ENCODE results near the gene HOXC6. TPM values are rescaled to one million over a fixed set of nuclear protein-coding genes. Genes with fewer than 3 reads are reported as not detected.

Gene HOXC6
- total and polyA plus RNA-seq, 5 donors: 0.34 to 0.65 (median 0.45) TPM; not detected in 1

DNA sequence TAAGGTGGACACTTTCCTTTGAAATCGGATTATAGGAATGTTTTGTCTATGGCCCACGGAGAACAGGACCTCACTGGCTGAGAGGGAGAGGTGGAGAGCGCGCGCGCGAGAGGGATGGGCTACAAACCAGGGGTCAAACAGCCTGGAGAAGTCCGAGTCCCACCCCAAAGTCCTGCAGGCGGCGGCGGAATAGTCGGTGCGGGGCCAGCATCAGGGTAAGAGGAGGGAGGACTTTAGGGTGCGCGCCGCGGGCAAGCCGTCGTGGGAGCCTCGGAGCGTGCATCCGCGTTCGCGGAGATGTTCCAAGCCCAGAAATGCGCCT is 22.7 kb upstream of the HOXC6 start:
- intact Hi-C loops (cut with DNase I): loop anchor here in 1 of 4 donors (5.0 kb wide), 1 partner anchor 197 kb away; no protein-coding TSS in a partner anchor
- Histone ChIP-seq H3K27me3 (ENCODE audit: control insufficient read depth, insufficient read depth) (no peaks in the 10 kb centered on the region), H3K4me3 (ENCODE audit: low read length) (no peak overlapping the region), H3K4me1 (ENCODE audit: control insufficient read depth, insufficient read depth, low read length) (peaks cover 2% of the 10 kb centered on the region), H3K27ac (ENCODE audit: low read length) (no peak overlapping the region), H3K9me3 (ENCODE audit: control insufficient read depth, low read length) (no peaks in the 10 kb centered on the region)
- ATAC-seq (no peak), DNase-seq (no peak)
- WGBS: 9% methylated on average over 26 of the region's 26 CpGs

DNA sequence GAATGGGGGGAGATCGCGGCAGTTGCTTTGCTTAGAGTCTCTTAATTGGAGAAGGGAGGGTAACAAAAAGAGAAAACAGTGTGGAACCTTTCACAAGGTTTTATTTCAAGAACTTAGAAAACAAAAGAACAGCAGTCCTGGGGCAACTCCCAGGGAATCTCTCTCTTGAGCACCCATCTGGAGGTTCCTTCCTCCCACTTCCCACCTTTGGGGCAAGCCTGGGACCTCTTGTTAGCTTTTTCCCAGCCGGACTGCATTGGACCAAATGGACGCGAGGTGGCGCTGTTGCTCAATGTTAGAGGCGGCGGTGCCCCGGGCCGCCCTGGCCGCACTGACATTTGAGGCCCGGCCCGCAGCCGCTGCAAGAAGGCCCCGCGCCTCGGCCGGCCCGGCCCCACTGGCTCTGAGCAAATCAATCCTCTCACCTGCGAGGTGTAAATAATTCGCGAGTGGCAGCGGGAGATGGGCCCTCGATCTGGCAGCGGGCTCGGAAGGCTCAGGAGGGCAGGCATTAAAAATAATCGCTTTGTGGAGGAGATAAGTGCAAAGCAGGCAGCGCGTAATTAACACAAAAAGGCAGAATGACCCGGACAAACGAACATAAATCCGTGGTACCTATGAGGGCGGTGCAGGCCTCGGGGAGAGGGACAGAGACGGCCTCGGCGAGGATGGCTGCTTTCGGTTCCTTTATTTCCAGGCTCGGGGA is 22.2 kb upstream of the HOXC6 start:
- intact Hi-C loops (cut with DNase I): loop anchor here in 3 of 4 donors (2.0 to 5.0 kb wide), 2 partner anchors 195 to 196 kb away; no protein-coding TSS in a partner anchor
- peak; percentile 86 to 91 for ATAC-seq
- Histone ChIP-seq H3K27ac (ENCODE audit: low read length) (no peak overlapping the region), H3K27me3 (ENCODE audit: control insufficient read depth, insufficient read depth) (no peaks in the 10 kb centered on the region), H3K9me3 (ENCODE audit: control insufficient read depth, low read length) (no peaks in the 10 kb centered on the region), H3K4me3 (ENCODE audit: low read length) (peak overlapping the region; percentile 50), H3K4me1 (ENCODE audit: control insufficient read depth, insufficient read depth, low read length) (peaks cover 2% of the 10 kb centered on the region)
- 8% methylated on average over 39 of the region's 39 CpGs for WGBS
- DNase-seq: peak; percentile 83 to 95 (median 94)

DNA sequence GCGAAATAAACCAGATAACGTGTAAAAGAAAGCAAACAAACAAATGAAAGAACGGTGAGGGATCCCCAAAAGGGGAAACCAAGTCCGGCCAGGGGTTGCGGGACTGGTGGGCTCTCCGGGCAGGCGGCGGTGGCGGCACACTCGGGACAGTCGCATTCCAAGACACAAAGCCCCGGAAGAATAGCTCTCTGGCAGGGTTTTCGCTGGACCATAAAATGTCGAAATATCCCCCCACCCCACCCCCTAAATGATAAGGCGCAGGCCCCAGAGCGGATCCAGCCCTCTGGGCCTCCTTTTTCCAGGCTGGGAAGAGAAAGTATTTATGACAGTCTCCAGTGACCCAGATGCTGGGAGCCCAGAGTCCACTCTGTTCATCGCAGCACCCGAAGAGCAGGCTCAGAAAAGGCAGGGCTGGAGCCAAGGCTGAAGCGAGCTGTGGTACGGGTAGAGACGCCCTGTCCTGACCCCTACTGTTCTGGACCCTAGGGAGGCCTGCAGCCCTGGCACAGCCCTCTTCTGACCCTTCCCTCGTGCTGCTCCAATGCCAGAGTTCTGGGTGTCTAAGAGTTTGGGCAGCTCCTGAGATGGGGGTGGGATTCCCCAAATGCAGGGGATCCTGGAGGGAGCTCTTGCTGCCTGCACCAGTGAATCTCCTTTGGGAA is 21.6 kb upstream of the HOXC6 start:
- no peak for ATAC-seq
- no peaks in the 10 kb centered on the region for H3K9me3 ChIP-seq (ENCODE audit: control insufficient read depth, low read length)
- peak overlapping the region; percentile 50 for H3K4me3 ChIP-seq (ENCODE audit: low read length)
- DNase-seq: no peak
- H3K27me3 ChIP-seq (ENCODE audit: control insufficient read depth, insufficient read depth): no peaks in the 10 kb centered on the region
- intact Hi-C loops (cut with DNase I): loop anchor here in 3 of 4 donors (2.0 to 5.0 kb wide), 2 partner anchors 194 to 196 kb away; no protein-coding TSS in a partner anchor
- H3K27ac ChIP-seq (ENCODE audit: low read length): no peak overlapping the region
- WGBS: 28% methylated on average over 22 of the region's 22 CpGs
- peaks cover 2% of the 10 kb centered on the region for H3K4me1 ChIP-seq (ENCODE audit: control insufficient read depth, insufficient read depth, low read length)

DNA sequence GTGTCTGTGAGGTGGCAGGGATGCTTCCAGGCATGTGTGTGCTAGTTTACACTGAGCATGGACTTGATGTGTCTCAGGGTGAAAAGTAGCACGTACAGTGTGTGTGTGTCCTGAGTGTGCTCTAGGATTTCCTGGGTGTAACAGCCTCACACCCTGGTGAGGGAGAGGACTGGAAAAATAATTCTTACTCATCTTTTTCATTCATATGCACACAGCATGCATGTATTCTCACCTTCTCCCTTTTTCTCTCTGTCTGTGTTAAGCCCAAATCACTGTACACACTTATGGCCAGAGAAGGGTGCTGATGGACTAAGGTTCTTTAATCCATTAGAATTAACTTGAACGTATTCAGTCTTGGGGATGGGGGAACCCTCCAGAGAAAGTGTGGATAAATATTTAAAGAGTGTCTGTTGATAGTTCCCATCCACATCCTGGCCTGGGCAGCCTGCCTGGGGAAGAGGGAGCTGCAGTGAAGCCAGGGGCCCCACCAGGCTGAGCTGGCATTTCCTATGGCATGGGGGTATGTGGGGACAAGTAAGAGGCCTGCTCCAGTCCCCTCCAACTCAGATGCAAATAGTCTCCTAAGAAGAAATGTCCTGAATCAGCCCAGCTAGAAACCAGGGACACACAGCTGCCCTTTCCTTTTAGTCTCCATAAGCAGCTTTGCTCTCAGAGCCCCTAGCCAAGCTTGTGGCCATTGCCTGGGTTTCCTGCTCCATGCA is 20.5 kb upstream of the HOXC6 start:
- WGBS: 50% methylated on average over 2 of the region's 2 CpGs
- Histone ChIP-seq H3K27me3 (ENCODE audit: control insufficient read depth, insufficient read depth) (no peaks in the 10 kb centered on the region), H3K4me3 (ENCODE audit: low read length) (no peak overlapping the region), H3K4me1 (ENCODE audit: control insufficient read depth, insufficient read depth, low read length) (peaks cover 2% of the 10 kb centered on the region), H3K27ac (ENCODE audit: low read length) (no peak overlapping the region), H3K9me3 (ENCODE audit: control insufficient read depth, low read length) (no peaks in the 10 kb centered on the region)
- intact Hi-C loops (cut with DNase I): loop anchor here (2.0 to 5.0 kb wide), 2 partner anchors 193 to 195 kb away; no protein-coding TSS in a partner anchor
- ATAC-seq (no peak), DNase-seq (no peak)

DNA sequence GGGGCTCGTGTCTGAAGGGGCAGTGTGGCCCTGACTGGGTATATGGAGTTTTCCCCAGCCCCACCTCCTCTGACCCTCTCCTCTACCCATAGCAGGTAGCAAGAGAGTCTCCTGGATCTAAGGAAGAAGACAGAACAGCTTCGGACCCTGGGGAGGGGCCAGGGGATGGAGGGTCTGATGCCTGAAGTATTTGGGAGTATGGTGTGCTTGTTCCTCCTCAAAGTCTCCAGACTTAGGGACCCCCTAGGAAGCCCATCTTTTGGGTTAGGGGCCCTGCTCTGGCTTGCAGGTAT is 20.0 kb upstream of the HOXC6 start:
- Histone ChIP-seq H3K4me3 (ENCODE audit: low read length) (no peak overlapping the region), H3K9me3 (ENCODE audit: control insufficient read depth, low read length) (no peaks in the 10 kb centered on the region), H3K27ac (ENCODE audit: low read length) (no peak overlapping the region), H3K27me3 (ENCODE audit: control insufficient read depth, insufficient read depth) (no peaks in the 10 kb centered on the region), H3K4me1 (ENCODE audit: control insufficient read depth, insufficient read depth, low read length) (peaks cover 2% of the 10 kb centered on the region)
- DNase-seq (no peak), ATAC-seq (no peak)
- intact Hi-C loops (cut with DNase I): loop anchor here in 2 of 4 donors (2.0 to 5.0 kb wide), 2 partner anchors 193 to 194 kb away; no protein-coding TSS in a partner anchor
- 18% methylated on average over 2 of the region's 2 CpGs for WGBS

DNA sequence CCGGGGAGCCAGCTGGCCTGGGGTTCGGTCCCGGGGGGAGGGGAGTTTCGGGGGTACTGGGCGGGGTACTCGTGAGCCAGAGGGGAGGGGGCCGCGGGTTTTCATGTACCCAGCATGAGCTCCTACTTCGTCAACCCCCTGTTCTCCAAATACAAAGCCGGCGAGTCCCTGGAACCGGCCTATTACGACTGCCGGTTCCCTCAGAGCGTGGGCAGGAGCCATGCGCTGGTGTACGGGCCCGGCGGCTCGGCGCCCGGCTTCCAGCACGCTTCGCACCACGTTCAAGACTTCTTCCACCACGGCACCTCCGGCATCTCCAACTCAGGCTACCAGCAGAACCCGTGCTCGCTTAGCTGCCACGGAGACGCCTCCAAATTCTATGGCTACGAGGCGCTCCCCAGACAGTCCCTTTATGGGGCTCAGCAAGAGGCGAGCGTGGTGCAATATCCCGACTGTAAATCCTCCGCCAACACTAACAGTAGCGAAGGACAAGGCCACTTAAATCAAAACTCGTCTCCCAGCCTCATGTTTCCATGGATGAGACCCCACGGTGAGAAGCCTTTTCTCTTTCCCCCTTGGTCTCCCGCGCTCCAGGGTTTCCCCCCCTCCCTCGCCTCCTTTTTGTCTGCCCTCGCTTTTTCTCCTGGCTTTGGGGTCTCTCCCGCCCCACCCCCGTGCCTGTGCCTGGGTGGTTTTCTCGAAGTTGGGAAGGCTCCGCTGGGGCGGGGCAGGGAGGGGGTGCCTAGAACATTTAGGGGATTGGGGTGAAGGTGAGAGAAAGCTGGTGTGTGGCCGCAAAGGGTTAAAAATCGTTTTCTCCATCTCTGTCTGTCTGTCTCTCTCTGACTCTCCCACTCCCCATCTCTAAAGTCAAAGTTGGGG is 18.8 kb upstream of the HOXC6 start:
- Histone ChIP-seq H3K4me3 (ENCODE audit: low read length) (peak overlapping the region; percentile 36), H3K27me3 (ENCODE audit: control insufficient read depth, insufficient read depth) (no peaks in the 10 kb centered on the region), H3K4me1 (ENCODE audit: control insufficient read depth, insufficient read depth, low read length) (peaks cover 2% of the 10 kb centered on the region), H3K27ac (ENCODE audit: low read length) (no peak overlapping the region), H3K9me3 (ENCODE audit: control insufficient read depth, low read length) (no peaks in the 10 kb centered on the region)
- intact Hi-C loops (cut with DNase I): loop anchor here in 2 of 4 donors (2.0 to 10.0 kb wide), 3 partner anchors 191 to 355 kb away; partner anchors contain the start of gene GPR84 (in 1 of the 2)
- peak in 1 of 3 donors; percentile 63 for DNase-seq
- 3% methylated on average over 51 of the region's 51 CpGs for WGBS
- no peak for ATAC-seq

DNA sequence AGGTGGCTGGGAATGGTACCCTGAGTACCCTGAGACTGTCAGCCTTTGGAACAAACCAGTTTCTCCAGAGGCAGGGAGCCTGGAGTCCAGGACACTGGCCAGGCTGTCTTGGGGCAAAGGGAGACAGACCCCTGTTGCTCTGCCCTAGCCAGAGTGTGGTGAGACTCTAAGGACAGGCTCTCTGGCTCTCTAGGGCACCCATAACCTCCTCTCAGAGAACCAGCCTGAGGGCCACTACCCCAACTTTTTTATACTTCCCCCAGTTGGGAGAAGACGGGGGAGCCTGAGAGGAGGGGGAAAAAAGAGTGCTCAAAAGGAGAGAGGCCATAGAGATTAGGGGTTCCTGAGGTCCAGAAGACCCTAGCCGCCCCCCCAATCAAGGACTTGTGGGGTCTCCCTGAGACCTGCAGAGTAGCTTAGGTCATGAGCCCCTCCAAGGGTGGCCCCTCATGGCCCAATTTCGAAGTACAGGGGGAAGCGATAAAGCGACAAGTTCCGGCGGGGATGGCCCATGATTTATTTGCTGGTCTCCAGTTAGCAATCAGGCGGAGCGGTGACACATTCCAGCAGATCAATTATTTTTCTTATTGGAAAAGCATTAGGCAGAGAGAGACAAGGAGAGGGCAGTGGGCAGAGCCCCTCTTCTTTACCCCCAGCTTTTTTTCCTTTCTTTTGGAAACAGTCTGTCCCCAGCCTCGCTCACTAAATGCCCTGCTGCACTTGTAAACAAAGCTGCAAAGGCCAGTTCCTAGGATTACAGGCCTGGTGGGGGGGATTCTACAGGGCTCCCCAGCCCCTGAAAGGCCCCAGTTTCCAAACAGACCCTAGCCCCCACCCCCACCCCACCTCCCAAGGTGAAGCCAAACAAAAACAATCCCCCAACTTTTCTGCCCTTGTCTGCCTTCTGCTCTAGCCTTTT is 17.9 kb upstream of the HOXC6 start:
- intact Hi-C loops (cut with DNase I): loop anchor here in 1 of 4 donors (10.0 kb wide), 1 partner anchor 354 kb away; the partner anchor contains the start of gene GPR84
- Histone ChIP-seq H3K4me3 (ENCODE audit: low read length) (no peak overlapping the region), H3K27ac (ENCODE audit: low read length) (no peak overlapping the region), H3K4me1 (ENCODE audit: control insufficient read depth, insufficient read depth, low read length) (peaks cover 2% of the 10 kb centered on the region), H3K9me3 (ENCODE audit: control insufficient read depth, low read length) (no peaks in the 10 kb centered on the region), H3K27me3 (ENCODE audit: control insufficient read depth, insufficient read depth) (no peaks in the 10 kb centered on the region)
- DNase-seq (no peak), ATAC-seq (no peak)
- 17% methylated on average over 10 of the region's 10 CpGs for WGBS

DNA sequence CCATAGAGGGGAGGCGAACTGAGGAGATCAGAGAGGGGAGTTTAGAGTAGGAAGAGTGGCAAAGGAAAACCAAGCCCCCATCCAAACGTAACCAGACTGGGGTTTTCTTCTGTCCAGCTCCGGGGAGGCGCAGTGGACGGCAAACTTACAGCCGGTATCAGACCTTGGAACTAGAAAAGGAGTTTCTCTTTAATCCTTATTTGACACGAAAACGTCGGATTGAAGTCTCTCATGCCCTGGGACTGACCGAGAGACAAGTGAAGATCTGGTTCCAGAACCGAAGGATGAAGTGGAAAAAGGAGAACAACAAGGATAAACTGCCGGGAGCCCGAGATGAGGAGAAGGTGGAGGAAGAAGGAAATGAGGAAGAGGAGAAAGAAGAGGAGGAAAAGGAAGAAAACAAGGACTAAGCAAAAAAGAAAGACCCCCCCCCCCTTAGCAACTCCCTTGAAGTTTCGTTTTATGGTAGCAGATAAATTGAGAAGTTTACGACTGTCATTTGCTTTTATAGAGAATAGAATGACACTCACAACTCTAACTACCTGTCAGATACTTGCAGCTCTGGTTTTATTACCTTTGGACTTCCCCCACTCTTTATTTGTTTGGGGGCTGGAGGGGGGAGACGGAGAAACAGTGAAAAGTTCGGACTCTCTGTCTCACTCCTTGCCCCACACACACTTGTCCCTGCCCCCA is 17.1 kb upstream of the HOXC6 start:
- Histone ChIP-seq H3K4me1 (ENCODE audit: control insufficient read depth, insufficient read depth, low read length) (peaks cover 2% of the 10 kb centered on the region), H3K9me3 (ENCODE audit: control insufficient read depth, low read length) (no peaks in the 10 kb centered on the region), H3K27ac (ENCODE audit: low read length) (no peak overlapping the region), H3K27me3 (ENCODE audit: control insufficient read depth, insufficient read depth) (no peaks in the 10 kb centered on the region), H3K4me3 (ENCODE audit: low read length) (no peak overlapping the region)
- intact Hi-C loops (cut with DNase I): loop anchor here in 1 of 4 donors (10.0 kb wide), 1 partner anchor 354 kb away; the partner anchor contains the start of gene GPR84
- DNase-seq (no peak), ATAC-seq (no peak)
- WGBS: 7% methylated on average over 17 of the region's 17 CpGs

Data from right cardiac atrium (tissue), 5 donors.